ENCODE measurements around the gene TTLL4.

Gene TTLL4

DNA sequence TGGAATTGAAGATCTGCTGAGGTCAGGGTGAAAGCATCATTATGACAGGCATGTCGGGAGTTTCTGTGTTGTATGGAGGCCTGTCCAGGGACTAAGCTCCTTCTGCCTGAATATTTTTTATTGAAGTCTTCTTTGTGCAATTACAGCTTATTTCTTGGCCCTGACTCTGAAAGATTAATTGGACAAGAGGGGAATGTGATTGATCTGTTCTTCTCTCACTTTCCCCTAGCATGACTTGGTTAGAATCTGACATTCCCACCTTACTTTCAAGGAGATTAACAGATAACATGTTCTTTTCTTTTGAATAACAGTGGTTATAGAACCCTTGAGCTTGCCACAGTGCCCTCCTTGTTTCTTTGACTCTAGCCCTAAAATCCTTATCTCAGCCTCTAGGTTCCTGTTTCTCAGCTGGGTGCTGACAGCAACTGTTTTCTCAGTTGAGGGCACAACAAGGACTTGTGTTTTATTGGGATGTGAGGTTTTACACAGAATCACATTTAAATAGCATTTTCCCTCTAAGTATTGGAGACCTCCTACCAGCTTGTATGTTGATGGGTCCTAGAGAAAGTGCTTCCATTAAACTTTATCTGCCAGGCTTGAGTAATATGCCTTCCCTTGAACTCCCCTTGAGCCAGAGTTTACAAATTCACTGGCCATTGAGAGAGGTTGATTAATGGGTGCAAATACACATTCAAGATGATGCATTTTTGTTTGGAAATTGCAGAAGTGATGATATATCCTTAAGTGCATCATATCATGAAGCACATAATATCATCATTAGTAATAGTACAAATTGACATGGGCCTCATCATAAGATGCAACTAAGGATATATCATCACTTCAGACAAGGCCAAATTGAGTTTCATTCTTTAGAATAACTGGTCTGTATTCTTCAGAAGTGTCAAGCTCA is 12.5 kb downstream of the TTLL4 start:
- TF ChIP-seq POLR2A (IDR thresholded peaks at IDR 0.05; ENCODE audit: low read depth, low read length) = no peak
- no peak for DNase-seq (ENCODE audit: insufficient read length, low spot score)
- peak; percentile 6 for FAIRE-seq

DNA sequence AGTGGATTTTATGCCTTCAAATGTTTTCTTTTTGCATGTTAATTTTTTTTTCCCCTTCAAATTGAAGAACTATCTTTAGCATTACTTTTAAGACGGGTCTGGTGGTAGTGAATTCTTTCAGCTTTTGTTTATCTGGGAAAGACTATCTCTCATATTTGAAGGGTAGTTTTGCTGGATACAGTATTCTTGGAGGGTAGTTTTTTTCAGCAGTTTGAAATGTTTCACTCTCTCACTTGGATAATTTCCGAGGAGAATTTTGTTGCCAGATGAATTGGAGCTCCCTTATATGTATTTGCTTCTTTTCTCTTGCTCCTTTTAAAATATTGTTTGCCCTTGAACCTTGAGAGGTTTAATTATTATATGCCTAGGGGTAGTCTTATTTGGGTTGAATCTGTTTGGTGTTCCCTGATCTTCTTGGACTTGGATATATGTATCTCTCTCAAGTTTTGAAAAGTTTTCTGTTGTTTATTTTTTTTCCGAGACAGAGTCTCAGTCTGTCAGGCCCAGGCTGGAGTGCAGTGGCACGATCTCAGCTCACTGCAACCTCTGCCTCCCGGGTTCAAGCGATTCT is 15.5 kb downstream of the TTLL4 start:
- DNase-seq (ENCODE audit: insufficient read length, low spot score) (no peak), FAIRE-seq (no peak)
- no peak for TF ChIP-seq POLR2A (IDR thresholded peaks at IDR 0.05; ENCODE audit: low read depth, low read length)

DNA sequence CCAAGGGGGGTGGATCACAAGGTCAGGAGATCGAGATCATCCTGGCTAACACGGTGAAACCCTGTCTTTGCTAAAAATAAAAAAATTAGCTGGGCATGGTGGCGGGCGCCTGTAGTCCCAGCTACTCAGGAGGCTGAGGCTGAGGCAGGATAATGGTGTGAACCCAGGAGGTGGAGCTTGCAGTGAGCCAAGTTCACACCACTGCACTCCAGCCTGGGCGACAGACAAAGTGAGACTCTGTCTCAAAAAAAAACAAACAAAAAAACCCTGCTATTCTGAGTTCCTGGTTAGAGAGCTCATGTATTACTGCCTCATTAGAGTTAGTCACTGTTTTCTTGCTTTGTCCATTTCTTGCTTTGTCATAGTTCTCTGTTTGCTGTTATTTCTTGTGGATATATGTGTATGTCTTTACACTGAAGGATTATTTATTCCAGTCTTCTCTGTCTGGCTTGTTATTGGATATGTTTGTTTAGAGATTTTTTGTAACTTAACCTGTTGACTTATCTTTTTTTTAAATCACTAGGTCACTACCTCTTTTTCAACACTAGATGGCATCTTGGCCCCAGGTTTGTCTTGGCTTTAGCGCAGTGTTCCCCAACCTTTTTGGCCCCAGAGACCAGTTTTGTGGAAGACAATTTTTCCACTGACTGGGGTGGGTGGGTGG is 17.0 kb downstream of the TTLL4 start:
- FAIRE-seq (peak; percentile 43), DNase-seq (ENCODE audit: insufficient read length, low spot score) (no peak)
- TF ChIP-seq POLR2A (IDR thresholded peaks at IDR 0.05; ENCODE audit: low read depth, low read length) = no peak

DNA sequence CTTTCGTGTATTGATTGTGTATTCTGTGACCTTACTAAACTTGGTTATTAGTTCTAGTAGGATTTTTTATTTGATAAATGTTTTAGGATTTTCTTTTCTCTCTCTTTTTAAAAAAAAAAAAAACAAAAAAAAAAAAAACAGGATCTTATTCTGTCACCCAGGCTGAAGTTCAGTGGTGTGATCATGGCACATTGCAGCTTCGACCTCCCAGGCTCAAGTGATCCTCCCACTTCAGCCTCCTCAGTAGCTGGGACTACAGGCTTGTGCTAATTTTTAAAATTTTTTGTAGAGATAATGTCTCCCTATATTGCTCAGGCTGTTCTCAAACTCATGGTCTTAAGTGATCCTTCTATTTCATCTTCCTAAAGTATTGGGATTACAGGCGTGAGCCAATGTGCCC is 19.0 kb downstream of the TTLL4 start:
- TF ChIP-seq POLR2A (IDR thresholded peaks at IDR 0.05; ENCODE audit: low read depth, low read length) = no peak

DNA sequence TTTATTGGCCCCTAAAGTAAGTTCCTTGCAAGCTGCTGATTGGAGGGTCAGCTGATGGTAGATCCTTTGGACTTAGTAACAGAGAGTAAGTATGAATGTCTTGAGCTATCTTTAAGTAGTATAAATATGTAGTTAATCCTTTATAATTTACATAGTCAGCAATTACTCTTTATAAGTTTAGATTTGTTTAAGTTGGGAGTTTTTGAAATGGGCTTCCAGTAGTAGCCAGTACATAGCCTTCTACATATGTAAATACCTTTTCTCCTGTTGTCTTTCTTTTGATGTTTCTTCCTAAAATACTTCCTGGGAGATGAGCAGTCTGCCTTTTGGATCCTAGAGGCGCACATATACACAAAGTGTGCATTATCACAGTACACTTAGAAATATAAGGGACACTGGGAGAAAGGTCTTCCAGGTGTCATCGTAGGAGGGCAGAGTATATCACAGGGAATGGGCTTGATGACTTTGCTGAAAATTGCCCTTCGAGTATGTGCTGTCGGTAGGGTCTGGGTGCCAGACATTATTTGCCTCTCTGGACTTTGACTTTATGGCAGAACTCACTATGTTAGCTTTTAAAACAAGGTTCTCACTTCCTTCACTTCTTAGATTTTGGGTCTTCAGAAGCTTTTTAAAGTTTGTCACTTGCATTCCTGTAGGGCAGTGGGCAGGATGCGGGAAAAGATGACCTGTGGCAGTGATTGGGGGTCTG is 21.6 kb downstream of the TTLL4 start:
- no peak for TF ChIP-seq POLR2A (IDR thresholded peaks at IDR 0.05; ENCODE audit: low read depth, low read length)
- DNase-seq (ENCODE audit: insufficient read length, low spot score) = no peak
- no peak for FAIRE-seq

More for the DNA sequence above, 19.0 kb downstream of the TTLL4 start:
- no peak for DNase-seq (ENCODE audit: insufficient read length, low spot score)
- FAIRE-seq = no peak

DNA sequence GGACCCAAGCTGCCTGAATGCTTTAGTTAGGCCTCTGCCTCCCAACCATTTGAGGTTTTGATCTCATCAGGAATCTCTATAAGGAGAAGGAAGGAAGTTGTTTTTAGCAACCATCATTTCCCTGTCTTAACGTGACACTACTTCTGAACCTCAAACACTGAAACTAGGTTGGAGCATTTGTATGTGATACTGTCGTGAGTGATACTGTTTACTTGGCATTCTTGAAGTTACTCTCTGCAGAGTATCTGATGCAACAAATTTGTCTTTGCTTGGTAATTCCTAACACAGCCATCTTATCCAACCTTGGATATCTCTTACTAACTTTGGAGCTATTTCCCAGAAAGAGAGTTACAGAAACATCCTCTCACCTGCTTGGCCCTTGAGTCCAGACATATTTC is 22.1 kb downstream of the TTLL4 start:
- FAIRE-seq = no peak

DNA sequence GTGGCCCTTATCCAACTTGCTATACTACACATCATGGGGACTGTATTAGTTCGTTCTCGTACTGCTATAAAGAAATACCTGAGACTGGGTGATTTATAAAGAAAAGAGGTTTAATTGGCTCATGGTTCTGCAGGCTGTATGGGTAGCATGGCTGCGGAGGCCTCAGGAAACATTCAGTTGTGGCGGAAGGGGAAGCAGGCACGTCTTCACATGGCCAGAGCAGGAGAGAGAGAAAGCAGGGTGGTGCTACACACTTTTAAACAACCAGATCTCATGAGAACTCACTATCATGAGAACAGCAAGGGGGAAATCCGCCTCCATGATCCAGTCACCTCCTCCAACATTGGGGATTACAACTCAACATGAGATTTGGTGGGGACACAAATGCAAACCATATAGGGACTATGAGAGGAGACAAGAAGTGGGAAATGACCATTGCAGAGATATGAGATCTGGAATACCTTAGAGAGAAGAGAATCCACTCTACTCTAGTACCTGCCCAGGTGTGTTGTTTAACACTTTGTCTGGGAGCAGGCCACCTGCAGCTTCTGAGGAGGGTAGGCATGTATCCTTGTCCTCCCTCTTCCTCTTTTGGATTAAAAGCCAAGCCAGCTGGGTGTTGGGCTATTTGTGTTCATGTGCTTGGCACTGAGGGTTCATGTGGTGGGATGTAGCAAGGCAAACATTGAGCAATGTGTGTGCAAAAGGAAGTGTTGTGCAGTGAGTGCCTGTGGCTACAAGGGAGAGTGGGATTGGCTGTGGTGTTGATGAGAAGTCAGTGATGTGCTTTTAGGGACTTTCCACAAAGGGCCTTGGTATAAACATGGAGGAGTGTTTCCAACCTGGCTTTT is 22.8 kb downstream of the TTLL4 start:
- FAIRE-seq = no peak
- TF ChIP-seq POLR2A (IDR thresholded peaks at IDR 0.05; ENCODE audit: low read depth, low read length) = no peak
- no peak for DNase-seq (ENCODE audit: insufficient read length, low spot score)

More for the DNA sequence above, 22.1 kb downstream of the TTLL4 start:
- TF ChIP-seq POLR2A (IDR thresholded peaks at IDR 0.05; ENCODE audit: low read depth, low read length) = no peak
- DNase-seq (ENCODE audit: insufficient read length, low spot score) = no peak

DNA sequence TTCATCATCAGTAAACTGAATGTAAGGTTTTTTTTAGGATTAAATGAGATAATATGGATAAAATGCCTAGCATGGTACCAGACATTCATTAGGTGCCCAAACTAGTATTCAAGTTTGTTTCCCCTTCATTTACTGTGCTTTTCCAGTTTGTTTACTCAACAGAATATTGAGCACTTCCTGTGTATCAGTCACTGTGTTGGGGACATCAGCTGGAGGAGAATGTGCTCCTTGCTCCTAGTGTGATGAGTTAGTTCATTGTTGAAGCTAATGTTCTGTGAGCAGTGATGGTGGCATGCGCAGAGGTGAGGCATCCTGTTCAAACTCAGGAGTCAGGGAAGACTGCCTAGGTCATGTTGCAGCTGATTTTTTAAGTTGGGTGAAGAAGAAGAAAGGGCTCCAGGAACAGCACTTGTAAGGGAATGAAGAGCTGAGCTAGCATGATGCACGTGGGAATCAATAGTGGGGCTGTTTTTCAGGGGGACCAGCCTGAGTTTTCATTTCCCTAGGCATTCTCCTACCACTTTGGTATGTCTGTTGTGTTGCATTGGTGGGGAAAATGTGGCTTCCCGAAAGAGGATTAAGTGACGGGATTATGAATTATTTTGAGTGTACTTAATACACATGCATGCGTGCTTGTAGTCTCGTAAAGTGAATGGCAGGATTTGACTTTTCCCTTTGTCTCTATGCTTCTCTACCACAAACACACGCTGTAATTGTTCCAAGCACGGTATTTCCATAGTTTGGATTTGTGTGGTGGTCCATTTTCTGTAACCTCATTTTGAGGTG is 23.7 kb downstream of the TTLL4 start:
- no peak for TF ChIP-seq POLR2A (IDR thresholded peaks at IDR 0.05; ENCODE audit: low read depth, low read length)
- FAIRE-seq (no peak), DNase-seq (ENCODE audit: insufficient read length, low spot score) (no peak)

DNA sequence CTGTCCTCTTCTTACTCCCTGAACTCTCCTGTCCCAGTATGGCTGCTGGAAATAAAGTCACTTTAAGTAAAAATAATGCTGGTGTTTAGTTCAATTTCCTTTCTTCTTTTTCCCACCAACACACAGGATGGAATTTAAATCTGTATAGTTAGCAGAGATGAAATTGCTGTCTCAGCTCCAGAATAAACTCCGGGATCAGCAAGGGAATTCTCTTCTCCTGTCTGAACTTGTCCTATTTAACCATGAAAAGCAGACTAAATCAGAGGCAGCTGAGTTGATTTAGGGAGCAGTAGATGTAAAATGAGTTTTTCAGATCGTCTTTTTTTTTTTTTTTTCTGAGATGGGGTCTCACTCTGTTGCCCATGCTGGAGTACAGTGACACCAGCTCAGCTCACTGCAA is 25.9 kb downstream of the TTLL4 start:
- TF ChIP-seq POLR2A (IDR thresholded peaks at IDR 0.05; ENCODE audit: low read depth, low read length) = no peak
- DNase-seq (ENCODE audit: insufficient read length, low spot score) (no peak), FAIRE-seq (no peak)

DNA sequence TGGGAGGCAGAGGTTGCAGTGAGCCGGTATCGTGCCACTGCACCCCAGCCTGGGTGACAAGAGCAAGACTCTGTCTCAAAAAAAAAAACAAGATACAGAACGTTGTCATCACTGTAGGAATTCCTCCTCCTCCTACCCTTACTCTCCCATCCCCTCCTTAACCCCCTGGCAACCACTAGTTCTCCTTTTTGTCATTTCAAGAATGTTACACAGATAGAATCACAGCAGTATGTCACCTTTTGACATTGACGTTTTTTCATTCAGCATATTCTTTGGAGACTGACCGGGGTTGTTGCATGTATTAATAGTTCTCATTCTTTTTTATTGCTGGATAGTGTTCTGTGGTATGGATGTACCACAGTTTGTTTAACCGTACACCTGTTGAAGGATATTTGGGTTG is 32.4 kb downstream of the TTLL4 start:
- FAIRE-seq (no peak), DNase-seq (ENCODE audit: insufficient read length, low spot score) (no peak)

DNA sequence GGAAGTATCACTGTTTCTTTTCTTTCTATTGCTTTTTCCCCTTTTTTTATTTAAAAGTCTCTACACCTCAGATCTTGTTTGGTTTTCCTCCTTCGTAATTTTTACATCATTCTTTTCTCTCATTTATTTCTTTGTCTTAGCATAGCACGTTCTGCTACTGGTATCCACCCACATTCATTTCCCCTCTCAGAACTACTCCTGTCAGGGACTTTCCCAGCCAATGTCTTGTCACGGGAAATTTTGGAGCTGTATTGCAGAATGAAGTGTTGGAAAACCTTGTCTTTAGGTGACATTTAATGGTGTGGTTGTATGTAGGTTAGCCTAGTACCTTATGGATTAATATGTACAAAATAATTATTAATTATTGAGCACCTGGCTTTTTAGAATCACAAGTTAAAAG is 34.0 kb downstream of the TTLL4 start:
- TF ChIP-seq POLR2A (IDR thresholded peaks at IDR 0.05; ENCODE audit: low read depth, low read length) = no peak
- FAIRE-seq (no peak), DNase-seq (ENCODE audit: insufficient read length, low spot score) (no peak)

More for the DNA sequence above, 32.4 kb downstream of the TTLL4 start:
- no peak for TF ChIP-seq POLR2A (IDR thresholded peaks at IDR 0.05; ENCODE audit: low read depth, low read length)

DNA sequence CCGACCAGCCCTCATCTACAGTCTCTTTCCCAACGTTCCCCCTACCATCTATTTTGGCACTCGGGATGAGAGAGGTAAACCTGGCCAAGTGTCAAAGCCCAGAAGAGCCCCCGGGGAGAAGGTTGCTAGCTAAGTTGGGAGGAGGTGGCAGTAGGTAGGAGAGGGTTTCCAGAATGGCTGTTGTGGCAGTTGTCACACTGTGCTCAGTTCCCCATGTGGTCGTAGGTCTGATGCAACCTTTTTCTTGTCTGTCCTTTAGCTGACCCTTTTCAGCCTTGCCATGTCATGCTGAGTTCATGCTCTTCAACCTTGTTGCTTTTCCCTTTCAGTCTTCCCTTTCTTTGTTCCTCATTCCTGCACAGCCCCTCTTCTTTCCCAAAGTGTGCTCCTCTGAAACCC is 34.5 kb downstream of the TTLL4 start:
- FAIRE-seq = no peak
- no peak for DNase-seq (ENCODE audit: insufficient read length, low spot score)
- no peak for TF ChIP-seq POLR2A (IDR thresholded peaks at IDR 0.05; ENCODE audit: low read depth, low read length)
